Skeletal muscle cell (primary cell): ENCODE measurements around the gene L3MBTL4.
A peak's percentile ranks its signal among the peaks of the same experiment; 100 is the strongest.

Source experiments
- DNase-seq: peaks from one replicate; pipeline ENCODE4 v3.0.0-alpha.2; 2010; ENCODE audit warnings: low read depth
- H3K4me3 ChIP-seq: 2 replicates; pipeline ENCODE4 v1.5.1; 2011; ENCODE audit warnings: low read depth, mild to moderate bottlenecking, control low read depth, low read length, moderate library complexity

L3MBTL4 gene

DNA sequence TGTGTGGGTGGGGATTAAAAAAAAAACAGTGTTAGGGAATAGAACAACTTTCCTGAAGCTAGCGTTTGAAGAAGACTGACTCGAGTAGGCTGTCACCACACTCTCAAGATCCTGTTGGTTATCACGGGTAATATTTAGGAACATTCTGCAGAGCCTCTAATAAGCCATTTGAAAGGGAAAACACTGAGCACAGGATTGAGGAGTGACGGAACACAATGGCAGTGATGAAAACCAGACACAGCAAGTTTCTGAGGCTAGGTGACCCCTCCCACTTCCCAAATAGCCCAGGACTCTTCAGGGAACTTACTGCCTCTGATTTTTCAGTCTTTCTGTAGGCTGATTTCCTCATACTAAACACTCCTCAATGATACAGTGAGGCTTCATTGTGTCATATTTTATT, 431.2 kb downstream of the L3MBTL4 start:
- no peak overlapping the region for H3K4me3 ChIP-seq

DNA sequence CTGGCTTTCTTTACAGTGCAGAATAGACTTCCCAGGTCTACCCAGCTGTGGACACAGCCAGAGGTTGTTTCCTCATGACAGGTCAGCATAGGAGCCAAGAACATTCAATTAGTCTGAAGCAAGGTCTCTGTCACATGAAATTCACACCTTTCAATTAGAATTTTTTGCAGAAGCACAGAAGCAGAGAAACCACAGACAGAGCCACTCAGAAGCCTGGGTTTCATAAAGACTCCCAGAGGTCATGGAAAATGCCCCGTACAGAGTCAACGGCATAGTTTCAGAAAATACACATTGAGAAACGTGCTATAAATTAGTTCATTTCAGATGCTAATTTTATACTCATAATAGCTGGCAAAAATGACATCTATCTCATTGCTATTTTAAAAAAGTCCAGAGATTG, 432.4 kb downstream of the L3MBTL4 start:
- H3K4me3 ChIP-seq = no peak overlapping the region
- no peak for DNase-seq

More for the DNA sequence above, 431.2 kb downstream of the L3MBTL4 start:
- DNase-seq = no peak

DNA sequence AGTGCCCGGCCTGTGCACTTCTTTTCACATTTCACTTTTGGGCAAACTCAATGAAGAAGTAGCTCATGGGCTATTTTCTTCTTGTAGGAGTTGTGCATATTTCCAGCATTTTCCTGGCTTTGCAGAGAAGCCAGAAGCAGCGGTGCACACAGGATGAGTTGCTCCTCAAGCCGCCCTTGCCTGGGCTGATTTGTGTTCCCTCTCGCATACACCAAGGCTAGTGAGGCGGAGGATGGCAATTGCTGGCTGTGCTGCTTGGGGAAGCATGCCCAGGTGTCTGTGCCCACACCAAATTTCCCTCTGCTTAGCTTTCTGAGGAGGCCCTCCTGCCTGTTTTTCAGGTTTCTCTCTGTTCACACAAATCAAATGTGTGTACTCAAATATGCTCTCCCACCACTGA, 434.0 kb downstream of the L3MBTL4 start:
- no peak overlapping the region for H3K4me3 ChIP-seq
- DNase-seq = no peak

DNA sequence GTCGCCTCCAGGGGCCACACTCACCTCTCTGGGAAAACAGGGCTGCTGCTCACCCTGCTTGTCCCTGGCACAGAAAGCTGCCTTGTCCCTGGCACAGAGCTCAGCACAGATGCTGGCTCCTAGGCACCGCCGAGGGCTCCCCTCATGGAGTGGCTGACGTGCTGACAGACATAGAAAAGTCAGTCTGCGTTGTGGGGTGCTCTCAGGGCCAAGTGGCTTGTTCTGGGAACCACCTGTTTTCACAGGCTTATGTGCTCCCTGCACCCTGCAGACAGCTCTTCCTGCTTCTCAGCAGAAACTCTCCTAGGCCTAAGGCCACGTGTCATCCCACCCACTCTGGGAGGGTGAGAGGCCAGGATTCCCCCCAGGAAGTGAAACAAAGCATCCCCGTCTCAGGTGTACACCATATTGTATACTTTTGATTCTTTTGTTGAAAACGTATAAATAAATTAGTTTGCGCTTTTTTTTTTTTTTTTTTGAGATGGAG, 434.7 kb downstream of the L3MBTL4 start:
- DNase-seq = no peak
- H3K4me3 ChIP-seq = no peak overlapping the region

DNA sequence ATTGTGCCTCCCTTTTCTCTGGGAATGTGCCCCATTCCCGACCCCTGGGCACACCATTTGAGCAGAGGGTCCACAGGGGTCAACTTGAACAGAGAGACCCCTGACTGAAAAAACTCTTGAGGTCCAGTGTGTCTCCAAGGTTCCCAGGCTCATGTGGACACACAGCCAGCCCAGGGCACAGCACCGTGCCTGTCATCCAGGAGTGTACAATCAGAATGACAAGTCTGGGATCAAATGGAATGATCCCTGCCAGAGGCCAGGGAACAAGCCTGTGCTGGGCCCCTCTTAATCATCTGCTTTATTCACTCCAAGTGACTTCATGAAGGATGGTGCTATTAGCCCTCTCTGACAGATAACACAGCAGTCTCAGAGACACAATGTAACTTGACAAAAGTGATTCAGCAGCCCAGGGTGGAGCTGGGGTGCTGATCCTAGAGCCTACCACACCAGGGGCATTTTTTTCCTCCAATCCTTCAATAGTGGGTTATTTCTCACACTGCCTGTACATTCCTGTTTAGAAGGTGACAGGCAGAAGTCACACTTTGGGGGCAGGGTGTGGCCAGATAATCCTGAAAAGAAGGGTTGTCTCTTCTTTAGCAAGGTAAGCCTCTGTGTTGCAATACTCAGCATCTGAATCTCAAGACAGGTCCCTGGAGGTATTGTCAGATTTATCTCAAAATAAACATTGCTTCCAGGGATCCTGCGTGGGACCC, 435.4 kb downstream of the L3MBTL4 start:
- H3K4me3 ChIP-seq = no peak overlapping the region
- no peak for DNase-seq

DNA sequence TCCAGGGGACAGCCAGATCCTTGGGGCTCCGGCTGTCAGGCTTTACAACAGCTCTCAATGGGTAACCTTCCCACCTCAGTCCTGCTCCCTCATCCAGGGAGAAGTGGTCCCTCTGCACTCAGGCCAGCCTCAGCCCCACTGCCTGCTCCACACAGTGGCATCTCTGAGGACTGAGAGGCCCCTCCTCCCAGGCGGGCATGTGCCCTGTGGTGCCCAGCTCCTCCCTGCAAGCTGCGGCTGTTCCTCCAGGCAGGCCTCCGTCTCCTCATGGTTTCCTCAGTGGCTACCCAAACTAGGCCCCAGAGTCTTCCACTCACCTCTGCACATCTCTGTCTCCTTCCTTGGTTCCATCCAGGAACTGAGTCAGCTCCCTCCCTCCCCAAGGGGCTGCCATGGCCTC, 437.7 kb downstream of the L3MBTL4 start:
- no peak for DNase-seq
- no peak overlapping the region for H3K4me3 ChIP-seq

DNA sequence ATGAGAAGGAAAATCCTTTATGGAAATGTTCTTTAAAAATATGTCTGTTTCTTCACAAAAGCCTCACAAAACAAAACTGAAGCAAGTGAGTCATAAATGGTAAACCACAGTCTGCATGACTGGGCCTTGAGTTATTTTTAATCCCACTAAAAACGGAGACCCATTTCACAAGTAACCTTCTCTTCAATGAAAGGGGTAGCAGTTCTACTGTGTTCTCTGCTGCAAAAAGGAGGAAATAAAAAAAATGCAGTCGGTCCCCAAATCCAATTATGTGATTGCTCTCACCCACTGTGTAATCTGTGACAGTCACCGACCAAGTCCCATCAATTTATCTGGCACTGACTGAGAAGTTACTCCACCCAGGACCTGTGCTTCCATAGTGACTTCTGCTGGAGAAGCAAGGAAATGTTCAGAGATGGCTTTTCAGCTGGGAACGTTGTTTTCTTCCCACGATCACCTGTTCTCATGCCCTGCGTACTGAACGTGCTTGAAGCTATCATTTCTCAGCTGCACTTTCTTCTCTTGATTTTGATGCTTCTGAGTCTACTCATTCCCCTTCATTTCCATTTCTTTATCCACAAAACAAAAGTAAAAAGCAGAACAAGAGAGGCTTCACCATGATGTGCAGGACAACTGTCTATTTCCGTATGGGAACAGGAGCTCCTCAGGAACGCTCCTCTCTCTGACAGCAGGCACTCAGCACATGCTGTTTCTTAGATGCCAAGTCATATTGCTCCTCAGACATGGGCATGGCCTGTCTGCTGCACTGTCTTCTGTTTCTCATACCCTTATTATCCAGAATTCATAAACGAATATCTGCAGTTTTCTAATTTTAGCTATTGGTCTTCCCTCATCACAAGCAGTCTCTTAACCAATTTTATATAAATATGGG, 439.4 kb downstream of the L3MBTL4 start:
- H3K4me3 ChIP-seq = no peak overlapping the region
- peak; percentile 44 for DNase-seq

DNA sequence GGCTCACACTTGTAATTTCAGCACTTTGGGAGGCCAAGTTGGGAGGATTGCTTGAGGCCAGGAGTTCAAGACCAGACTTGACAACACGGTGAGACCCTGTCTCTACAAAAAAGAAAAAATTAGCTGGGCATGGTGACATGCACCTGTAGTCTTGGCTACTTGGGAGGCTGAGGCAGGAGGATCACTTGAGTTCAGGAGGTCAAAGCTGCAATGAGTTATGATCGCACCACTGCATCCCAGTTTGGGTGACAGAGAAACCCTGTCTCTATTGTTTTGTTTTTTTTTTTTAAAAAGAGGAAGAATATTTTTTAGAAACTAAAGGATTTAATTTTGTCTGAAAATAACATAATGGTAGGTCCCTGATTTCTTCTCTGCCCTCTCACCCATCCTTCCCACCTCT, 440.0 kb downstream of the L3MBTL4 start:
- no peak for DNase-seq
- H3K4me3 ChIP-seq = no peak overlapping the region

DNA sequence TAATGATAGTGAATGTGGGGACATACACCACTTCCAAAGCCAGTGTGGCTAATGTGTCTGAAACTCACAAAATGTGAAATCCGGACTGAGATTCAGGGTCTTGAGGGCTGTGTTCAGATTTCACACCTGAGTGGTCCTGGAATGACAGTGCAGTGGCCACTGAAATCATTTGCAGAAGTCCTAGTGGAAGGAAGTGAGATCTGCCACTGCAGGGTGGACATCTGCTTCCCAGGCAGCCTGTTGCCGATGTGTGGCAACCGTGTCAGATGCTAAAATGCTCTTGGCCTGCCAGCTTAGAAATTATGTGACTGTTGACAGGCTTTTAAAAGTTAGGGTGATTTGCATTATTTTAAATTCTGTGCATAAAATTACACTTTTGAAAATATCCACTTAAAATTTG, 441.6 kb downstream of the L3MBTL4 start:
- no peak overlapping the region for H3K4me3 ChIP-seq
- DNase-seq = no peak

DNA sequence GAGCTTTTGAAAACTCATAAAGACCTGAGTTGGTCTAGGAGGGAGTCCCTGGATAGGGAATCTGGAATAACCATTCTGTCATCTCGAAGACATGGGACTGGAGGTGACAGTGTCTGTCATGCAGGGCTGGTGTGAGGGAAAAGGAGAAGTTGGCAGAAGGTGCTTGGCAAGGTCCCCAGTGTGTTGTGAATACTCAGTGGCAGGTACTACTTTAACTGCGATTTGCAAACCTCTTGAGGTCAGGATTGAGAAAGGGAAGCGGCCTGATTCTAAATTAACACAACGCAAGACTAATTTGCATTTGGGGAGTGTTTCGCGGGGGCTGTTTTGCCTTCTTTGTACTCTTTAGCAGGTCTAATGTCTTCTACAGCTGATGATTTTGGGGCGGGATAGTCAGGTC, 442.4 kb downstream of the L3MBTL4 start:
- H3K4me3 ChIP-seq = no peak overlapping the region
- no peak for DNase-seq

DNA sequence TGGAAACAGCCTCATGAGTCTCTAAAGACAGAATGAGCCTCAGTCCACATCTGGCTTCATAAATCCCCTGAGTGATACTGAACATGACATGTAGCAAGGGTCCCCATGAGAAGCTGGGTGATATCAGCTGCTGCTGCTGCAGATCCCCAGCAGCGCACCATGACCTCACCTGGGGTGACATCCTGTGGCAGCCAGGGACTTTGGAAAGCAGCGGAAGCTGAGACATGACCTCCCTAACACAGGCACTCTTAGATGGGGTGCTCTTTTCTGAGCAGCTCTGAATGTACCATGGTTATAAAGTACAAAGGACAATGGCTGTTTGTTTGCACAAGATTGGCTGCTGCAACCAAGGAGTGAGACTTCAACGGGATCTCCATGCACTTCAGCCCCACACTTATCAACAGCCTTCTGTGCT, 444.7 kb downstream of the L3MBTL4 start:
- H3K4me3 ChIP-seq = no peak overlapping the region
- no peak for DNase-seq

DNA sequence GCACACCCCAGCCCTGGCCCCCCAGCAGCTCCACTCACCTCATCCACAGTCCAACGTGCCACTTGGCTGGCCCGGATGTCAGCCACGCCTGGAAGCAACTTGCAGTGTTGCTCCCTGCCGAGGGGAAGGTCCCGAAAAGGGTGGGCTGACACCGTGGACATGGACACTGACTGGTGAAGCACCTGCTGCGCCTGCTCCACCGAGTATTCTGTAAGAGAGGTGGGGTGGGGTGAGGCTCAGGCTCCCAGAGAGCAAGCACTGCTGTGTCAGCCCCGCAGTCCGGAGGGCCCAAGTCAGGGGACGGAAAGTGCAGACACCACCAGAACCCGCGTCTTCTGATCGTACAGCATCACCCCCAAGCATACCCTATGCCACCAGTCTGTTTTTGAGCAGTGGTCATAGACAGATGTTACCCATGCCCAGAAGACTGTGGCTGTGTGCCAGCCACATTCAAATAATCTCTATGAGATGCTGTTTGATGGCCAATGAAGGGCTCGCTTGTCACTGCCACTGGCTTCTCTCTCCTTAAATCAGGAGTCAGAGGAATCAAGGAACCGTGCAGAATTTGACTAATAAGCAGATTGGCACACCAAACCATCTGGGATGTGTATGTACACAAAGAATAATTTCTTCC, 445.2 kb downstream of the L3MBTL4 start:
- H3K4me3 ChIP-seq = no peak overlapping the region
- DNase-seq = no peak

DNA sequence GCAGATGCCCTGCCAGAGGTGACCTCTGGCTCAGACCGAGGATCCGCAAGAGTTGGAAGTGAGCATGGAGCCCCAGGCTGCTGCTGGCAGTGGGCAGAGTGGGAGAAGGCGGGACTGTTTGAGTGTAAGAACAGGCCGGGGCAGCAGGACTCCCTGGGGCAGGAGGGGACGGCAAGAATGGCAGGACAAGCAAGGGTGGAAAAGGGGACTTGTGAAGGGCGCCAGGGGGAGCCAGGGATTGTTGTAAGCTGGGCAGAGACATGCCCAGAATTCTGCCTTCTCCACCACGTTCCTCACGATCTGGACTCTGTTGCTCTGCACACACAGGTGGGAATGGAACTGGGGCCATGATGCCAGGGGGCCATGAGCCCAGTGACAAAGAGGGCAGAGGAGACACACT, 447.0 kb downstream of the L3MBTL4 start:
- no peak for DNase-seq

DNA sequence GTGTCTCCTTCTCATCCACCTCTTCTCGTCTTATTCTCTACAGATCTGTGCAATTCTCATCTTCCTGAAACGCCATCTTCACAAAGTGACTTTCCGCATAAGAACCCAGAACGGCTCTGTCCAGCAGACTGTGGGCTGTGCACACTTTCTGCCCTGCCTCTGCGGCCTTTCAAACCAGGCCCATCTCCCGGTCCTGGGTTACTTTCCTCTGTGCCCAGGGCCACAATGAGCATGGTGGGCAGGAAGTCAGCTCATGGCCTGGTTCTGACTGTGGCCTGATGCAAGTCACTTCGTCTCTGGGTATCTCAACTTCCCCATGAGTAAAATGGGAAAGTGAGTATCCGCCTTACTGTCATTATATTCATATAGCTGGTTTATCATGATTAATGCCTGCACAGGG, 447.7 kb downstream of the L3MBTL4 start:
- DNase-seq = no peak
- no peak overlapping the region for H3K4me3 ChIP-seq

More for the DNA sequence above, 447.0 kb downstream of the L3MBTL4 start:
- no peak overlapping the region for H3K4me3 ChIP-seq

DNA sequence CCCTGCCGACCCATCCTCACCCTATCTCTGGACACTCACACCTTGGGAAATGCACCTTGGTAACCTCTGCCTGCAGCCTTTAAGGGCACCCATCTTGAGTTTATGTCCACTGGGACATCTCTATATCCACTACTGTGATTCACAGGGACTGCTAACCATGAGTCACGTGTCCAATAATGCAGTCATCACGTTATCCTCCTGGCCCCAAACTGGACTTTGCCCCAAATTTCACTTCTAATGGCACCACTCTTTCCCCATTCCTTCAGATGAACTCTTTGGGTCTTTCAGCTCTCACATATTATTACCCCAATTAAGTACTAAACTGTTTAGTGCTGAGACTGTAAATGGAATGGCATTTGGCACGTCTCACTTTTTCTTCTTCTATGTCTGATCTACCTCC, 448.2 kb downstream of the L3MBTL4 start:
- no peak for DNase-seq
- H3K4me3 ChIP-seq = no peak overlapping the region

DNA sequence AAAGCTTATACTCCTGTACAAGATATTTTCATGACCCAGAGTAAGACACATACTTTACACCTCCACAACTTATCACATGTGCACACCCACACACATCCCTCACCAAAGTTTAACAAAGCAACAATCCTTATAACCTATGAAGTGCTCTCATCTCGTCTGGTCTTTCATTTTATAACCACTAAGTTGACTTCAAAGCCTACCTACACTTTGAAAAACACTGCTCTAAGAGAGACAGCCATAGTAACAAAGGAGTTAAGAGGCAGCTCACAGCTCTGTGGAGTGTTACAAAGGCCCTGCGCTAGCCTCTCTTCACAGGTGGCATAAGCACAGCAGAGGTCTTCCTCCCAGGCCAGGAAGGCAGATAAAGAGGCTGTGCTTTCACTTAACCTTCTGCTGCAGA, 449.7 kb downstream of the L3MBTL4 start:
- no peak for DNase-seq
- no peak overlapping the region for H3K4me3 ChIP-seq

DNA sequence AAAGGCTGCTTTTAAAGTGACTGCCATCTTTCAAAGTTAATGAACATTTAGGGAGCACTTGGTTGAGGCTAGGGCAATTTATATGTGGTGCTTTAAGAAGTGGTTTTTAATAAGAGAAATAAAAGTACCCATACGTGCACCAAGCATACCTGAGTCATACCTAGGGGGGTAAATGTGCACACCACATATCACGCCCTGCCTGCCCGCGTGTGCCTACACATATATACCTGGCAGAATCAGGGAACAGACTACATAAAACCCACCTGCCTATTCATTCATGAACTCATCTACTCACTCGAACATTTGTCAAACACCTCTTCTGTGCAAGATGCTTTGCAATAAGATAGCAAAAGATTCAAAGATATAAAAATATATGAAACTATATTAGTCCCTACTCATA, 450.1 kb downstream of the L3MBTL4 start:
- DNase-seq = no peak
- no peak overlapping the region for H3K4me3 ChIP-seq

DNA sequence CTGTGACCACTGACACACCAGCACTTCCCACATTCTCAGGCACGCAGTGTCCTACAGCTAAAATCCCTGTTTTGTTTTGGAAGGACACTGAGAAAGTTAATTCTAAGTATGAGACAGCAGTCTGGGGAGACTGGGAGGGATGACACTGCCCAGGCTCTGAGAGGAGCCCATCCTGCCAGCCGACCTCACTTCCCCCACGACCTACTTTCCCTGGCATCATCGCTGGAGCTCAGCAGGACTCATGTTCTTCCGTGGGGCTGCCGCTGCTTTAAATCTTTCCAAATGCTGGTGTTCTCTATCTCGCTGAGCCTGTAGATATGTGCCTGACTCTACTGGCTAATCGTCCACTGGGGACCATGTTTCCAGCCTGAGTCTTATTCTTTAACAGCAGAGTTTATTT, 450.6 kb downstream of the L3MBTL4 start:
- DNase-seq = no peak

DNA sequence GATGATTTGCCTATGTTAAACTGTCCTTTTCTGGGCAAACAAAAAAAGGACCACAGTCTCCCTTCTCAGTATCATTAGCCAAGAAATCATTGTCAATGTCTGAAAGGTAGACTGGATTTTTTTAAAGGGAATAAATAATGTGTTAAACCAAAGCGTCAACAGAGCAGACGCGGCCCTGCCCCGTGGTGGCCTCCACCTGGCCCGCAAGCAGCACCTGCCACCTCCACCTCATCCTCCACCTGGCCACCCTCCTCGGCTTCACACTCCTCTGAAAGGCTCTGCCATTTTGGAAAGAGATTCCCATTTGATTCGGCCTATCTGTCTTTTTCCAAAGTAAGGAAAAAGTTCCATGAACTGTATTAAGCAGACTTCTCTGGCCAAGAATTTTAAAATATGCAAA, 451.4 kb downstream of the L3MBTL4 start:
- no peak for DNase-seq

More for the DNA sequence above, 450.6 kb downstream of the L3MBTL4 start:
- H3K4me3 ChIP-seq = no peak overlapping the region

DNA sequence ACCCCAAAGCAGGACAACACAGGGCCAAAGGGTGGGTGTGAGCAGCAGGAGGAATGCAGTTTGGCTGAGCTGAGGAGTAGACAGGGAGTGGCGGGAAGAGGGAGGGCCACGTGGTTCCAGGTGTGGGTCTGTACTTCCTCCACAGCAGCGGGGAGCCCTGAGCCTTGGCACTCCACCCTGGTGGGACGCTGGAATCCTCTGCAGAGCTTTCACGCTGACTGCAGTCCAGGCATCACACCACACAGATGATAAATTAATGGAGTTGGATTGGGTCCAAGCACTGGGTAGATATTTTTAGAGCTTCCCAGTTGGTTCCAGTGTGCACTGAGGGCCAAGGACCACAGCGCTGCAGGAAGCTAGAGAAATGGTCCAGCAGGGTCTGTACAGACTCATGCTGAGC, 452.3 kb downstream of the L3MBTL4 start:
- no peak for DNase-seq

More for the DNA sequence above, 451.4 kb downstream of the L3MBTL4 start:
- H3K4me3 ChIP-seq = no peak overlapping the region

More for the DNA sequence above, 452.3 kb downstream of the L3MBTL4 start:
- H3K4me3 ChIP-seq = no peak overlapping the region
